HG03558 (cell line): ENCODE measurements around the gene TSC1.

Experiments
- ATAC-seq: cut with Tn5 transposase; IDR thresholded peaks from one replicate; pipeline ENCODE4 v1.9.1; 2021; ENCODE audit warnings: moderate number of reproducible peaks; ENCODE audit not compliant: unreplicated experiment; ENCODE audit errors: extremely low read depth

The TSC1 gene

DNA sequence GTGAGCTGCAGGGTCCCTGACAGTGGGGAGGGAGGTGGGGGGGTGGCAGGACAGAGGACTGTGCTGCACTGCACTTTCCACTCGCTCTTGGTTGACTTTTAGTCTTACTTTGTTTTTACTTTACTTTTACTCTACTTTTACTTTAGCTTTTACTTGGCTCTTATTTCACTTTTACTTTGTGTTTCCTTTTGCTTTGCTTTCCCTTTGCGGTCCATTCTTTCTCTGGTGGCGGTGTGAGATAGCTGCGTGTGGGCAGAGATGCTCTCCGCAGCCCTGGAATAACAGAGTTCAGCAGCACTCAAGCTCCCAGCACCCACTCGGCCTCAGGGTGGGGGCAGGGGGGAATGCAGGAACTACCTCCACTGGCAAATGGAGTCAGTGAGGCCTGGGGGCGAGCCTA, 71.0 kb downstream of the TSC1 start:
- ATAC-seq, result no peak

DNA sequence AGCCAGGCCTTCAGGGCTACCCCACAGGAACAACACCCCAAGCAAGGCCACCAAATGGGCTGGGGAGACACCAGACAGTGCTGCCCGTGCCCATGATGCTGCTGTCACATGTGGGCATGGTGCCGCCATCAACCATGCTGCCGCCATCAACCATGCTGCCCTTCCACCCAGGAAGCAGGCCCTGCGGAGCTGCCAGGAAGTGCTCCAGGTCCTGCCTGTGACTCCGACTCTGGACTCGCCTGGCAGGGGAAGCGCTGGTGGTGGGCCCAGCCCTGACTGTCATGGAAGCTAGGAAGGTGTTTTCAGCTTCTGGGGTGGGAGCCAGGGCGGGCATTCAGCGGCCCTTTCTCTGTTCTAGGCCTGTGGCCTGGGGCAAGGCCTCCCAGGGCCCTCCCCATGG, 75.2 kb downstream of the TSC1 start:
- no peak for ATAC-seq

DNA sequence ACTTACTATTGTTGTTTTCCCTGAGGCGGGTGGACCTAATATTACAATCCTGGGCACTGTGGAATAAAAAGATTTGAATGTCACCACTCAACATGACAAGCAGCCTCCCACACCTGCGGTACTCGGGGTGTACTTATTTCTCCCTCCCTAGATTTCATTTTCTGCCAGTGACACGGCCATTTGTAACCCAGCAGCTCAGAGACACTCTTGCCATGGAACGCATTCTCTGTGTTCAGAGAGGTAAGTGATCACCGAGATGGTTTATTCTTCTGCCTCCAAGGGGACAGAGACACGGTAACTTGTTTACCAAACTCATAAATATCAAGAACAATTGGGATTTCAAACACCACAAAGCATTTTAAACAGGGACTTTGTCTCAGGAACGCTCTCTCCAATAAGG, 77.5 kb downstream of the TSC1 start:
- ATAC-seq, result no peak

DNA sequence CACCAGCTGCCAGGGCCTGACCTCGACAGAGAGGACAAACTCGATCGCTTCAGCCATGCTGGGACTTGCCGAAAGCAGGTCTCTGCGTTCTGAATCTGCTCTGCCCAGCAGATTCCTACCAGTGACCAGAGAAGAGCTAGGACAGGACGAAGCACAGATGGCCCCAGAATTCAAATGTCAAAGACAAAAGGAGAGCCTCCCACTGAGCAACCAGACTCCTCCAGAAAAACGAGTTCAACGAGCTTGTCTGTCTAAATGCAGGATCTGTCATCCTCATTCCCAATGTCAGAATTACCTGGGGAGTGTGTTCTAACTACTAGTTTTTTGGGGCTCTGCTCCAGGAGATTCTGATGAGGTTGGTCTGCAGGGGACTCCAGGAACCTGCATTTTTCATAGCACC, 79.7 kb downstream of the TSC1 start:
- no peak for ATAC-seq

DNA sequence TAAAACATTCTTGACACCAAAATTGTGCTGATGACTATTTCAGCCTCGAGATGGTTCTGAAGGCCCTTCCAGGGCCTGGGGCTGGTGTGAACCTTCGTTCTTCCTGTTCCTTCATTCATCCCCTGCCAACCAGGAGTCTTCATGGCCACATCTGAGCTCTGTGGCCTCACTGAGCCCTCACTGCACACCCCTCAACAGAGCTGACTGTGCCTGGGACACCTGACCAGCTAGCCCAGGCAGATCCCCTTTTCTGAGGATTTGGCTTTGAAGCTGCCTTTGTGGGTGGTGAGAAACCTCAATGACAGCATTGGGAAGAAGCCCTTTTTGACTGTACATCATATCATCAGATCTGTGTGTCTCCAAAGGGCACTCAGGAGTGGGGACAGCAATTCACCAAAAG, 80.1 kb downstream of the TSC1 start:
- ATAC-seq, result no peak

DNA sequence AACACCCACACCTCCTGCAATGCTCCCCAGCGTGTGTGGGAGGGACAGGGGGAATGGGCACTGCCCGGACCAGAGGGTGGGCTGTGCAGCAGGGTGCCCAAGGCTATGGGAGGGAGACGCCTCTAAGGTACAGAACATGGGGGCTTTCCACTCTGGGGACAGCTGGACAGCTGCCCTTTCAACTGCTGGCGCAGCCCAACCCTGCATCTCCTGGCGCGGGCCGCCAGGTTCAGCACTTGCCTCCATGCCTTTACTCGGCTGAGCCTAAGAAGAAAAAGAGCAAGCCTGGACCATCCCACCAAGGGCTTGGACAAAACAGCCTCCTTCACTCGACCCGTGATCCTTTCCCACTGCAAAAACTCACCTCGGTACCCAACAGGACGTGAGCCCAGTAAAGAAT, 81.3 kb downstream of the TSC1 start:
- ATAC-seq, result no peak

DNA sequence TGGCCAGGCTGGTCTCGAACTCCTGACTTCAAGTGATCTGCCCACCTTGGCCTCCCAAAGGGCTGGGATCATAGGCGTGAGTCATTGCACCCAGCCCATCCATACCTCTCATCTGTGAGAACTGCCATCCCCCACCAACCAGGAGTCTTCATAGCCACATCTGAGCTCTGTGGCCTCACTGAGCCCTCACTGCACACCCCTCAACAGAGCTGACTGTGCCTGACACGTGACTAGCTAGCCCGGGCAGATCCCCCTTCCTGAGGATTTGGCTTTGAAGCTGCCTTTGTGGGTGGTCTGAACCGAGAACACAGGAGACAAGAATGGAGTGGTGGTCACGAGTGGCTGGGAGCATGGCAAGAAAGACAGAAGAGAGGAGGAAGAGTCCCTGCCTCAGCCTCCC, 81.9 kb downstream of the TSC1 start:
- ATAC-seq, result no peak

DNA sequence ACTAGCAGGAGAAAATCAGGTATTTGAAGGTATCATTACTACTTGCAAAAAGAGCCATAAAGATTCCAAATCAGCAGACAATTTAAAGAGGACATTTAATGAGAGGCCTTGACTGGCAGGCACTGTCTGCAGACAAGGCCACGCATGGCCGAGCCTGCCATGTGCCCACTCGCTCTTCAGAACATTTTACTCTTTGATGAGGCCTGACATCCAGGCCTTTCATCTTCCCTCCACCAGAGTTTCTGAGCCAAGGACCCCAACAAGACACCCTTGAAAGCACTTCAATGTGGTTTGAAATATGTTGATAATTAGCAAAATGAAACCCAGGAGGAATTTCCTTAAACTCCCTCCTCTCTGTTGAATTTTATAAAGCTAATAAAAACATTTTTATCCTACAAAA, 82.8 kb downstream of the TSC1 start:
- no peak for ATAC-seq

DNA sequence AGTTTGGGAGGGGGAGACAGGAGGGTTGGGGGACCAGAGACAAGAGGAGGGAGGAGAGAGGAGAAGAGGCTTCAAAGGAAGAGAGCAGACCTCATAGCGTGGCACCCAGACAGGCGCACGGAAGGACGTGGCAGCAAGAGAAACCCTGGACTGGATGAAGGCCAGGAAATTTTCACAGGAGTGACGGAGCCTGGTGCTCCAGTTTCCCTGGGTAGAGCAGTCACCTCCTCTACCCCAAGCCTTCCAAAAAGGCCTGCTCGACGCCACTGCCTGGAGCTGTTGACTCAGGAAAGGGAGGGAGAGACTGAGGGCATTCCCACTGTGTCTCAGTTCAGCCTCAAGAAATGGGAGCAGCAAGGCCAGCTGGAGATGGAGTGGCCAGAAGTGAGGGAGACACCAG, 85.7 kb downstream of the TSC1 start:
- no peak for ATAC-seq

DNA sequence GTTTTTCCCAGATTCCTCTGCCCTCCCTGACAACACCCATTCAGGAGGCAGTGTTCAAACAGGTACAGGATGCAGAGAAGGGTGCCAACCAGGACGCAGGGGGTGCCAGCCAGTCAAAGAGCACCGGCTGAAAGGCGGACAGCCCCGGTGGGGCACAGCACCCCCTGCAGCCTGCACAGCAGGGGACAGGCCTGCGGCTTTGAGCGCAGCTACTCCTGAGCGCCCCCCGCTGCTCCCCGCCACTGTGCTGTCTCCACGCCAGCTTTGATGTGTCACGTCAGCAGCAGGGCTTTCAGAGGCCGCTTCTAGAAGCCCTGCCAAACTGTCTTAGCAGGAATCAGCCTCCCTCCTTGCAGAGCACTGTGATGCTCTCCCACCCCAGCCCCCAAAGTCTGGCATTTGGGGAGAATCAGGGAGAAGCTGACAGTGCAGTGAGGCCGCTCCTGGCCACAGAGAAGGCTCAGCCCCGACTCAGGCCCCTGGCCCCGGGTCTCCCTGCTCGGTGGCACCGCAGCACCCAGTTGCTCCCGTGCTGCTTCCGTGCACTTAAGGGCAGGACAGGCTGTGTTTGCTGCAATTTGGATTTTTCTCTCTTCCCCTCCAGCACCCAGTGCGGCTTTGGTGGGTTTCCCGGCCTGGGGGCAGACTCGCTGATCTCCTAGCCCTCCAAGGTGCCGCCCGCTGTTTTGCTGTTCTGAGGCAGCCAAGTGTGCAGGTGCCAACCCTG, 86.6 kb downstream of the TSC1 start:
- ATAC-seq, result no peak

DNA sequence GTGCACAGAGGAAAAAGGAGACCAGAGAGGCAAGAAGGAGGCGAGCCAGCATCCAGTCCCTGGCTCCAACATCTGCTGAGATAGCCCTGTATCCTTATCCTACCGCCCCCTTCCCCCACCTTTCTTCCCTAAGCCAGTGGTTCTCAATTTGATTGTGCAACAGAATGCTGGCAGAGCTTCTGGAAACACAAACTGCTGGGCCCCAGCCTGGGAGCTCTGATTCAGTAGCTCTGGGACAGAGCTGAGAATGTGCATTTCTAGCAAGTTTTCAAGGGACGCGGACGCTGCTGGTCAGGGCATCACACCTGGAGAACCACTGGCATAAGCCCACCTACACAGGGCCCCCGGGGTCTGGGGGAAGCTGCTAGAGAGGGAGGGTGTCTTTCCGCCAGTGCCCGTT, 87.4 kb downstream of the TSC1 start:
- ATAC-seq, result no peak

DNA sequence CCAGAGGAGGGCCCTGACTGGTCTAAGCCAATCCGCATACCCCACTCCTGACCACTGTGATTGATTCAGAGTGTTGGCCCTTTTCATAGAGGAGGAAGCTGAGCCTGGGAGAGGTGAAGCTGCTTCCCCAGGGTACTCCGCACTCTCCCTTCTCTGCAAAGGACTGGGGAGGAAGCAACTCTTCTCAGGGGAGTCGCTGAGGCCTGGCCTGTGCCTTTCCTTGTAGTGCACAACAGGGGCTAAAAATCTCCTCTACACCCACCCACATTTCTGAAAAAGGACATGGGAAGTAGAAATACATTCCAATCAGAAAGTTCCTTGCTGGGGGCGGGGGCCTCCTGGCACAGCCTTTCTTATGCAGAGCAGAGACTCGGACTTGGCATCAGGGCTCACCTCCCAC, 88.5 kb downstream of the TSC1 start:
- no peak for ATAC-seq

DNA sequence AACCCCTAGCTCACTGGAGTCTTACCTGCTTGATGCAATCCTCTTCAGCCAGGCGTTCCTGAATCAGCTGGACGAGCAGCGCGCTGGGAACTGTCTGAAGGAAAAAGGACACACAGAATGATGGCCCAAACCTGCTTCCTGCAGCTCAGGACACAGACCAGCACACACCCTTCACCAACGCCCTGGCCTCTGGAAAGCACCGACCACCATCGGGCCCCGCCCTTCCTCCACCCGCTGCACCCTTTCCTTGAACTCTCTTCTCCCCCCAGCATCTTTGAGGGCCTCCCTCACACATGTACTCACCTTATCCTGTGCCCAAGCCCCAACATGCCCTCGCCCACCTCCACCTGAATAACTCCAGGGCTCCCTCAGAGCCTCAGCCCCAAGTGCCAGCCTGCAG, 89.6 kb downstream of the TSC1 start:
- no peak for ATAC-seq

DNA sequence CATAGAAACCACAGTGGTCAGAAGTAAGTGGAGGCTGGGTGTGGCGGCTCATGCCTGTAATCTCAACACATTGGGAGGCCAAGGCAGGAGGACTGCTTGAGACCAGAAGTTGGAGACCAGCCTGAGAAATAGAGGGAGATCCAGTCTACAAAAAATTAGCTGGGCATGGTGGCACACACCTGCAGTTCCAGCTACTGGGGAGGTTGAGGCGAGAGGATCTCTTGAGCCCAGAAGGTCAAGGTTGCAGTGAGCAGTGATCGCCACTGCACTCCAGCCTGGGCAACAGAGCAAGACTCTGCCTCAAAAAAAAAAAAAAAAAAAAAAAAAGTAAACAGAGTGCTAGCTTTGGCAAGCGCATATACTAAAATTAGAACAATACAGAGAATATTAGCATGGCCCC, 90.9 kb downstream of the TSC1 start:
- ATAC-seq, result no peak

DNA sequence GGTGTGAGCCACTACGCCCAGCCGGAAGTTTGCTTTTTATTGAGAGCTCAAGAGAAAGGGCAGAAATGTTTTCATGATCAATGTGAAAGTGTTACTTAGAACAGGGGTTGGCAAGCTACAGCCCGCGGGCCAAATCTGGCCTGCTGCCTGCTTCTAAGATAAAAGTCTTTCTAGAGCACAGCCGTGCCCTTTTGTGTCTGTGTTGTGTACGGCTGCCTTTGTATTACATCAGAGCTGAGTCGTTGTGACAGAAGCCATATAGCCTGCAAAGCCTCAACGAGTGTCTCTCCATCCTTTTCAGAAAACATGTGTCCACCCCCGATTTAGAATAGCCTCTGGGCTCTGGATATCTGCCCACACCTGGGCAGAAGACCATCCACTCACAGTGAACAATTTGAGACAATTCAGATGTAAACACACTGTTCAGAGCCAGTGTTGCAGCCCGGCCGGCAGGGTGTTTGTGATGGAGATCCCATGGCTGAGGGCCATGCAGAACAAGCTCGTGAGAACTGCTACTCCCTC, 95.2 kb downstream of the TSC1 start:
- ATAC-seq, result no peak

DNA sequence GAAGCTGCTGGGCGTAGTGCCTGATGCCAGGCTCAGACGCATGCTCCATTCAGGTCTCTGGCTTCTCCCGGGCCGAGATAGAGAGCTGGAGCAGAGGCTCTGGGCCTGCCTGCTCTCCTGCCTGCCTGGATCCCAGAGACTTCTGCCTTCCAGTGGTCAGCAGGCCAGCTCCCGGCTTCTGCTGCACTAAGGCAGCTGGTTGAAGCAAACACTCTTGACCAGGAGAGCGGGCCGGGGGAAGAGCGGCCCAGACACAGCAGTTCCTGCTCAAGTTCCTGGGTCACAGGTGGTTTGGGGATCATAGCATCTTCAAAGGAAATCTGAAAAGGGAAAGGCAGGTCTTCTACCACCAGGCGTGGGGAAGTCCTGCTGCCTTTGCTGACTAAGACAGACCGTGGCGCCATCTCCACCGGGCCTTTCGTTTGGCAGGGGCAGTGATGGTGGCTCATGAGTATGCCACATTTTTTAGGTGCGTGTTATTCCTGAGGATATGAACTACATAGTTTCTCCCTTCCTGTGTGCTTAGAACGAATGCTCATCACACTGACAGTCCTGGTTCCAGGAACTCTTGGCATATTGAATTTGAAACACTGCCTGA, 97.4 kb downstream of the TSC1 start:
- ATAC-seq, result no peak

DNA sequence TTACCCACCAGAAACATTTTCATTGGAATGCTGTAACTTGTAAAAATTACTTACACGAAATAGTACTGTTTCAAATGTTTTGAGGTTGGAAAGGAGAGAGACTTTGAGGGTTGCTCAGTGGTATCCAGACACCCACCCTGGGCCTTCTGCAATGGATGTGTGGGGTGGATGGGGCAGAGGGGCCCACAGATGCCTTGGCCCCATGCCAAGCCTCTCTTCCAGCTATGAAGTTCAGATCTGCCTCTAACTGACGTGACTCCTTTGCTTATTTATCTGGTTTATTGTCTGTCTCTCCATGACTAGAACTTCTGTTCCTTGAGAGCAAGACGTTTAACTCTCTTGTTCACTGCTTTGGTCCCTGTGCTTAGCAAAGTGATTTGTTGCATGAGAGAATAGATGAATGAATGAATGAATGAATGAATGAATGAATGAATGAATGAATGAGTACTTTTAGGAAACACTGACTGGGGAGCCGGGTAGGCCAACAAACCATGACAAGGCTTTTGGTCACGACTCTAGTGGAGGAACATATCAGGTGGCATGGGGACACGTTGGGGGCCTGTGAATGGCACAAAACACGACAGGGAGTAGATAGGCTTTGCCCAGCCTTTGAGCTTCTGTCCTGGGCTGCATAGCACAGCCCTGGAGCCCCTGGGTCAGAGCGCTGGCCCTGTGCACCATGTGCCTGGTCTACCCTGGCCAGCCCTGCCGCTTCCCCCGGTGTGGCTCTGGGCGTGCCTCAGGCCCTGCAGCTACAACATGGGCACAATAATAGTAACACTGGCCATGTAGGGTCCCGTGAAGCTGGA, 98.1 kb downstream of the TSC1 start:
- ATAC-seq, result no peak

DNA sequence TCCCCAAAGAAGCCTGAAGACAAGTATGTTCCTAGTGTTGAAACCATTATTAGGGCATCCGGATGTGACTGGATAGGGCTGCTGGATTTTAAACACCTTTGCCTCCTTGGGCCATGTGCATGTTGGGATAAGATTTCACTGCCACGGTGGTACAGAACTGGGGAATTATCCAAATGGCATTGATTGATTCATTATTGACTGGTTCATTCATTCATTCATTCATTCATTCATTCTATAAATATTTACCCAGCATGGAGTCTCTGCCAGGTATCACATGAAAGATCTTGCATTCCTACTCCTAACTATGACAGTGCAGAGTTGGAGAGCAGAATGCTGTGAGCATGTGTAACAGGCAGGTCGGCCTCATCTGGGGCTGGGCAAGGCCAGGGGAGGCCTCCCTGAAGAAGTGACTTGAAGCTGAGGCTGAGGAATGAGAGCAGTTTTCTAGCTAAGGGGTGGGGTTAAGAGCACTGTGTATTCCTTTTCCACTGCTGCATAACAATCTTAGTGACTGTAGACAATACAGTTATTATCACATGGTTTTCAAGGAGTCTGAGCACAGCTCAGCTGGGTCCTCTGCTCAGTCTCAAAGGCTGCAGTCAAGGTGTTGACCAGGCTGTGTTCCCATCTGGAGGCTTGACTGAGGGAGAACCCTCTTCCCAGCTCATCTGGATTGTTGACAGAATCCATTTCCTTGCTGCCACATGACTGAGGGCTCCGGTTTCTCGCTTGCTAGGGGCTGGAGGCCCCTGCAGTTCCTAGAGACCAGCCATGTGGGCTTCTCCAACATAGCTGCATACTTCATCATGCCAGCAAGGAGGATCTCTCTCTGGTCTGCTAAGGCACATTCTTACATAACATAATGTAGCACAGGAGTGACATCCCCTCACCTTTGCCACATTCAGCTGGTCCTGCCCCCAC, 102.0 kb downstream of the TSC1 start:
- no peak for ATAC-seq
